SK-N-SH (cell line): Measurements from ENCODE around the gene EVX1. TPM values are rescaled to one million over a fixed set of nuclear protein-coding genes. Genes with fewer than 3 reads are reported as not detected.

ENCODE experiments used
- CTCF ChIA-PET: fragments of 300-600, 350-600 bp; formaldehyde crosslinking; extraction: SDS; loops from one replicate; lab custom pipeline; 2021; lab: Yijun Ruan, JAX
- POLR2A ChIA-PET: fragments of 350-600 bp; sonication (Branson Sonifier 250); formaldehyde crosslinking; extraction: SDS; loops from one replicate; lab custom pipeline; 2020; ENCODE audit warnings: antibody characterized with exemption, inconsistent platforms; lab: Yijun Ruan, JAX
- DNase-seq: peaks from one replicate; pipeline ENCODE4 v3.0.0; 2012
- H2AFZ ChIP-seq: fragments of 200-600 bp; sonication (generic); 2 replicates; pipeline ENCODE4 v1.8.1; 2016; ENCODE audit warnings: antibody characterized with exemption, mild to moderate bottlenecking, low read depth
- H3F3A ChIP-seq: fragments of 200-600 bp; sonication (generic); replicated peaks from 2 replicates; pipeline ENCODE3; 2016; ENCODE audit warnings: antibody characterized with exemption, mild to moderate bottlenecking; ENCODE audit not compliant: insufficient read depth
- H3K27ac ChIP-seq, 2 experiments: fragments of 200-500 bp in 1 of 2; fragments of 200-600 bp in 1 of 2; sonication (Bioruptor generic) in 1 of 2; sonication (generic), shearing (Covaris generic) in 1 of 2; 2 replicates each; pipeline versions ENCODE4 v1.5.1 to v1.6.1; 2014 to 2016; ENCODE audit warnings: low read depth in 2 of 2, inconsistent platforms in 1 of 2, low read length in 1 of 2, mild to moderate bottlenecking in 1 of 2, mixed read lengths in 1 of 2
- H3K27me3 ChIP-seq: fragments of 200-600 bp; sonication (generic), shearing (Covaris generic); 2 replicates; pipeline ENCODE4 v1.6.1; 2016; ENCODE audit warnings: mixed run types; ENCODE audit not compliant: insufficient read depth
- H3K36me3 ChIP-seq, 2 experiments: fragments of 200-500 bp in 1 of 2; fragments of 200-600 bp in 1 of 2; sonication (Bioruptor generic) in 1 of 2; sonication (generic) in 1 of 2; replicated peaks in 1 of 2; 2 replicates each; pipeline versions ENCODE3 to v1.5.1; 2014 to 2016; ENCODE audit warnings: low read length in 1 of 2, mild to moderate bottlenecking in 1 of 2; ENCODE audit not compliant: insufficient read depth in 2 of 2, control insufficient read depth in 1 of 2
- H3K4me1 ChIP-seq, 2 experiments: fragments of 200-500 bp in 1 of 2; fragments of 200-600 bp in 1 of 2; sonication (Bioruptor generic) in 1 of 2; sonication (generic), shearing (Covaris generic) in 1 of 2; 2 replicates each; pipeline versions ENCODE4 v1.5.1 to v1.6.1; 2014 to 2016; ENCODE audit warnings: low read depth in 1 of 2, low read length in 1 of 2, mixed run types in 1 of 2; ENCODE audit not compliant: insufficient read depth in 2 of 2, control insufficient read depth in 1 of 2
- H3K4me2 ChIP-seq: fragments of 200-600 bp; sonication (generic), shearing (Covaris generic); 2 replicates; pipeline ENCODE4 v1.6.1; 2017; ENCODE audit warnings: mixed run types
- H3K4me3 ChIP-seq, 2 experiments: fragments of 200-500 bp in 1 of 2; fragments of 200-600 bp in 1 of 2; sonication (Bioruptor generic) in 1 of 2; sonication (generic), shearing (Covaris generic) in 1 of 2; 2 replicates each; pipeline versions ENCODE4 v1.5.1 to v1.8.1; 2014 to 2016; ENCODE audit warnings: low read depth in 2 of 2, inconsistent platforms in 1 of 2, low read length in 1 of 2, mild to moderate bottlenecking in 1 of 2, mixed read lengths in 1 of 2, moderate library complexity in 1 of 2
- H3K79me2 ChIP-seq: fragments of 200-600 bp; sonication (generic); 2 replicates; pipeline ENCODE4 v1.8.1; 2017; ENCODE audit warnings: mild to moderate bottlenecking; ENCODE audit not compliant: insufficient read depth
- H3K9ac ChIP-seq: fragments of 200-600 bp; sonication (generic); 2 replicates; pipeline ENCODE4 v1.6.1; 2017; ENCODE audit warnings: mixed run types
- H3K9me2 ChIP-seq: fragments of 200-600 bp; sonication (generic); 2 replicates; pipeline ENCODE4 v1.6.1; 2017; ENCODE audit warnings: mixed run types
- H3K9me3 ChIP-seq: fragments of 200-600 bp; sonication (generic); 2 replicates; pipeline ENCODE4 v1.6.1; 2017; ENCODE audit warnings: mixed run types, mild to moderate bottlenecking, moderate library complexity
- H4K20me1 ChIP-seq: fragments of 200-600 bp; sonication (generic); 2 replicates; pipeline ENCODE4 v1.6.1; 2017; ENCODE audit warnings: mild to moderate bottlenecking, mixed run types; ENCODE audit not compliant: insufficient read depth
- EZH2phosphoT487 ChIP-seq: fragments of 200-600 bp; sonication (generic); IDR thresholded peaks from 2 replicates; pipeline ENCODE4 v1.6.1; 2017; ENCODE audit warnings: low read depth, mixed run types, mild to moderate bottlenecking, antibody characterized with exemption, moderate library complexity, borderline replicate concordance
- FOSL2 ChIP-seq: IDR thresholded peaks from 2 replicates; pipeline ENCODE4 v1.4.0; 2012; ENCODE audit warnings: low read depth, mild to moderate bottlenecking, moderate library complexity, borderline replicate concordance
- POLR2AphosphoS5 ChIP-seq: IDR thresholded peaks from 2 replicates; pipeline ENCODE4 v1.6.1; 2012; ENCODE audit warnings: low read depth, low read length
- RAD21 ChIP-seq: IDR thresholded peaks from 2 replicates; pipeline ENCODE4 v1.6.1; 2012; ENCODE audit warnings: mild to moderate bottlenecking, low read length
- RFX5 ChIP-seq: IDR thresholded peaks from 2 replicates; pipeline ENCODE4 v1.6.1; 2012; ENCODE audit warnings: mild to moderate bottlenecking, improper control_type of control experiment, low read length
- TAF1 ChIP-seq: IDR thresholded peaks from 2 replicates; pipeline ENCODE4 v1.6.1; 2012; ENCODE audit warnings: low read depth, mild to moderate bottlenecking, low read length, moderate library complexity, borderline replicate concordance
- TEAD4 ChIP-seq: IDR thresholded peaks from 2 replicates; pipeline ENCODE4 v1.4.0; 2012; ENCODE audit warnings: mild to moderate bottlenecking, borderline replicate concordance; ENCODE audit not compliant: insufficient read depth
- YY1 ChIP-seq: IDR thresholded peaks from 2 replicates; pipeline ENCODE4 v1.4.0; 2012; ENCODE audit warnings: low read depth, mild to moderate bottlenecking
- WGBS: methylation state at CpG from one replicate; pipeline ENCODE4 v1.1.6; 2017; ENCODE audit warnings: low lambda C conversion rate; 5-methylcytosine and 5-hydroxymethylcytosine counted together
- polyA plus RNA-seq, 3 experiments: library from polyadenylated mRNA; depleted of rRNA; stranded (reverse); fragments of >200 nt; gene quantifications; 2 replicates each; pipeline ENCODE4 v1.2.3, GENCODE V29; 2012
- TF ChIP-seq, protein P1 (sequence below): fragments of 200-600 bp; sonication (generic); IDR thresholded peaks from 2 replicates; pipeline ENCODE4 v1.6.1; 2017; ENCODE audit warnings: antibody characterized with exemption, mild to moderate bottlenecking, moderate library complexity

EVX1 gene
- polyA plus RNA-seq, 1 of the 3 experiments (the other 2 are of a cell fraction) = not detected

DNA sequence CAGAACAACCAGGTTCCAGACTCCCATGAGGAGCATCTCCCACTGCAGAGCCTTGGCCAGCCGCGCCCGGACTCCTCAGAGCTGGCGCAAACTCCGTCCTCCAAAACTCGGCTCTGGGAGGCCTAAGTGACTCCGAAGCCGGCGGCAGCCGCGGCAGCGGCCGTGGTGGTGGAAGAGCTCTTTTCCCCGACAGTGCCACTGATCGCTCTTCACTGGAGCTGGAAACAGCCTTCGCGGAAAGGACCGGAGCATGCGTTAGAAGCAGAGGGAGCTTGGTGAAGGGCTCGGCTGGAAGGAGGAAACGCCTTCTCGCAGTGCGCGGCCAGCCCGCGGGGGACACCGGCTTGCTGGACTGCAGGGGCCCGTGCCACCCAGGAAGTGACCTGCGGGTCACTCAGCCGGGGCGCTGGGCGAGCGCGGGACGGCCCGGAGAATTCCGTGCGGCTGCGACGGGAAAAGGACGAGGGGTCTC lies 37.7 kb upstream of the EVX1 start (continued):
- TF ChIP-seq RAD21 = no peak

DNA sequence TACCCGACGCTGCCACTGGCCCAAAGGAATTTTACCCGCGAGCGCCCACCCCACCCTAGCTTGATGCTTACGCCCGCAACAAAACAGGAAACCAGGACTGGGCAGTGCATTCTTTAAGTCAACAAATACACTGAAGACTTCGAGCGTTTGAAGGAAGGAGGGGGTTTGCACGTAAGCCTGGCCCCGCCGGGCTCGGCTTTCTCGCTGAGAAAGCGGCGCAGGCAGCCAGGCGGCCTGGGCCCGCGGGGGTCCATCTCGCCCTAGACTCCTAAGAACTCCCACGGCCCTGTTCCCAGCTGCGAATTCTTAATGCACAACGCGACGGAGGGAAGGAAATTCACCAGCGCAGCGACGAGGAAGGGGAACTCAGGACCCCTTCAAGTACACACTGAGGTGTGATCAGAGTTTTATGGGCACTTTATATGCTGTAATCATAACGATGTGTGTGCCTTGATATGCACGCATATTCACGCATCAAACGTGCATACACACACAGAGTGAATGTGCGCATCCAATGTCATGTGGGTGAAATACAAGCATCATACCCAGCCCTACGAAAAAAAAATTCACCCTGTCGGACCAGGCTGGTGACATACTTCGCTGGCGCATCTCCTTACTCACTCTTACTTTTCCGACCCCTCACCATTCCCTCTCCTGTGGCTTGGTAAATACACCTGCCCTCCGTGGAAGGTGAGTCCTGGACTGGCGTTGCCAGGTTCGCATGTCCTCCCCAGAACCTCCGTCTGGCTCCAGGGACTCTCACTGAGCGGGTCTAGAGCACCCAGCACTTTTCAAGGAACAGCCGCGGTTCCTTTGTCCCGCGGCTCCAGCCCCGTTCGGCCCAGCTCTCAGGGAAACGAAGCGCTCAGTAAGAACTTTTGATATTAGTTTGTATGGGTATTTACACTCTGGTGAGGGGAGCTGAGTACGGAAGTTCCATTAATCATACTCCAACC lies 37.0 kb upstream of the EVX1 start:
- H3K9me2 ChIP-seq = no peaks in the 10 kb centered on the region
- H3K36me3 ChIP-seq = no peaks in the 10 kb centered on the region
- H3K4me2 ChIP-seq = peak overlapping the region; percentile 38; the same call in 1 of the 2 replicates
- no peaks in the 10 kb centered on the region for H3F3A ChIP-seq
- peaks cover 6% of the 10 kb centered on the region; the same call in 1 of the 2 replicates for H4K20me1 ChIP-seq
- CTCF ChIA-PET = interaction anchor here (1.1 to 7.9 kb wide), 8 partner anchors 10 to 891 kb away, joined by 3 to 81 read pairs (median 12); no protein-coding TSS in a partner anchor
- H3K27me3 ChIP-seq = peaks cover 97% of the 10 kb centered on the region
- H3K79me2 ChIP-seq = no peaks in the 10 kb centered on the region
- 19% methylated on average over 51 of the region's 52 CpGs for WGBS
- no peaks in the 10 kb centered on the region for H3K9me3 ChIP-seq
- POLR2A ChIA-PET = no interaction called here
- no peak overlapping the region for H3K27ac ChIP-seq
- peaks cover 0 to 9% of the 10 kb centered on the region in 2 experiments; a peak in 1 of 4 replicates for H3K4me1 ChIP-seq
- H2AFZ ChIP-seq = no peak overlapping the region
- TF ChIP-seq EZH2phosphoT487 (peak; percentile 93; the same call in 1 of the 2 replicates), YY1 (no peak)
- no peak for DNase-seq
- H3K4me3 ChIP-seq = no peak overlapping the region
- H3K9ac ChIP-seq = no peak overlapping the region

DNA sequence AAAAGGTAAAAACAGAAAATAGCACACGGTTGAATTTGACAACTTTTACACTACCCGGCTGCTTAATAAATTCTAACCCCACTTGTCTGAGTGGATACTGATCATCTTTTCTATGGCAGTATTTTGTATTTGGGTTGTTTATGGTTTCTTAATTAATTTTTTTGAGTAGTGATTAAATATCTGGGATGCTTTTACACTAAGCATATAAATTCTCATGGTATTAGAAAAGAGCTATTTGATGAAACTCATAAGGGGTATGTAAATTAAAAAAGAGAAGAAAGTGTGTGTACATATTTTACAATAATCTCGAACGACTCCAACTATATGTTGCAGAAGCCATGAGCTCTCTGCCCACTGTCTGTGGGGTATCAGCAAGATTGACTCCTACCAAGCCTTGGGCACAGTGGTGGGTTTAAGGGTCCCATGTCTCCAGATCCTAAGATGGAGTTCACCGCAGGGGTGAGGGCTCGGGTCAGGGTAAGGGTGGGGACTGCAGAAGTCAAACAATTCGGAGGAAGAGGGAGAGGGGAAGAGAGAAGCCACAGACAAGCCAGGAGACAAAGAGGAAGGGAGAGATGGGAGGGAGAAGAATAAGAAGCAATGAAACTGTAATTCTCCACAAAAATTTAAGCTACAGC lies 35.1 kb upstream of the EVX1 start:
- H3F3A ChIP-seq = no peaks in the 10 kb centered on the region
- no peaks in the 10 kb centered on the region for H3K9me3 ChIP-seq
- no peaks in the 10 kb centered on the region for H3K9me2 ChIP-seq
- TF ChIP-seq TEAD4 (no peak), POLR2AphosphoS5 (no peak), EZH2phosphoT487 (no peak), FOSL2 (no peak), TAF1 (no peak), RFX5 (no peak)
- TF ChIP-seq, protein P1, sequence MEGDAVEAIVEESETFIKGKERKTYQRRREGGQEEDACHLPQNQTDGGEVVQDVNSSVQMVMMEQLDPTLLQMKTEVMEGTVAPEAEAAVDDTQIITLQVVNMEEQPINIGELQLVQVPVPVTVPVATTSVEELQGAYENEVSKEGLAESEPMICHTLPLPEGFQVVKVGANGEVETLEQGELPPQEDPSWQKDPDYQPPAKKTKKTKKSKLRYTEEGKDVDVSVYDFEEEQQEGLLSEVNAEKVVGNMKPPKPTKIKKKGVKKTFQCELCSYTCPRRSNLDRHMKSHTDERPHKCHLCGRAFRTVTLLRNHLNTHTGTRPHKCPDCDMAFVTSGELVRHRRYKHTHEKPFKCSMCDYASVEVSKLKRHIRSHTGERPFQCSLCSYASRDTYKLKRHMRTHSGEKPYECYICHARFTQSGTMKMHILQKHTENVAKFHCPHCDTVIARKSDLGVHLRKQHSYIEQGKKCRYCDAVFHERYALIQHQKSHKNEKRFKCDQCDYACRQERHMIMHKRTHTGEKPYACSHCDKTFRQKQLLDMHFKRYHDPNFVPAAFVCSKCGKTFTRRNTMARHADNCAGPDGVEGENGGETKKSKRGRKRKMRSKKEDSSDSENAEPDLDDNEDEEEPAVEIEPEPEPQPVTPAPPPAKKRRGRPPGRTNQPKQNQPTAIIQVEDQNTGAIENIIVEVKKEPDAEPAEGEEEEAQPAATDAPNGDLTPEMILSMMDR = no peak
- TF ChIP-seq, all 33 proteins: peak for 0
- 8% methylated on average over 7 of the region's 7 CpGs for WGBS
- CTCF ChIA-PET = interaction anchor here (0.6 to 8.7 kb wide), 9 partner anchors 13 to 885 kb away, joined by 3 to 81 read pairs (median 37); no protein-coding TSS in a partner anchor
- no peak overlapping the region for H2AFZ ChIP-seq
- no peak overlapping the region for H3K9ac ChIP-seq
- peaks cover 0 to 11% of the 10 kb centered on the region in 2 experiments; a peak in 1 of 4 replicates for H3K4me1 ChIP-seq
- POLR2A ChIA-PET = no interaction called here
- DNase-seq = no peak
- no peaks in the 10 kb centered on the region for H3K79me2 ChIP-seq
- no peaks in the 10 kb centered on the region; the same call in 1 of the 2 replicates for H4K20me1 ChIP-seq
- H3K27me3 ChIP-seq = peaks cover 97% of the 10 kb centered on the region
- H3K4me2 ChIP-seq = no peak overlapping the region
- no peak overlapping the region for H3K4me3 ChIP-seq
- no peaks in the 10 kb centered on the region for H3K36me3 ChIP-seq
- H3K27ac ChIP-seq = no peak overlapping the region
